Measurements from ENCODE around the gene C1QTNF7.

Gene C1QTNF7

GRCh38 chr4:15427701-15428100 is at the start of gene C1QTNF7:
Gene C1QTNF7 (plus strand): TSS chr4:15428033. CDS start chr4:15435744, 7,711 bp downstream.
- no peak for DNase-seq (ENCODE audit: low read depth in 3 of 3)

GRCh38 chr4:15378062-15378461 is 49.8 kb upstream of the C1QTNF7 start:
- no peak for DNase-seq (ENCODE audit: low read depth in 3 of 3)

- DNase-seq (ENCODE audit: low read depth in 3 of 3): no peak
These were observed 49.3 kb upstream of the C1QTNF7 start for GRCh38 chr4:15378493-15378892.

GRCh38 chr4:15381806-15382338 is 46.0 kb upstream of the C1QTNF7 start:
- no peak for DNase-seq (ENCODE audit: low read depth in 3 of 3)

GRCh38 chr4:15382669-15383273 is 45.1 kb upstream of the C1QTNF7 start:
- DNase-seq (ENCODE audit: low read depth in 3 of 3): no peak

GRCh38 chr4:15385515-15385914 is 42.3 kb upstream of the C1QTNF7 start:
- DNase-seq (ENCODE audit: low read depth in 3 of 3): no peak

- no peak for DNase-seq (ENCODE audit: low read depth in 3 of 3)
These were observed 41.9 kb upstream of the C1QTNF7 start for GRCh38 chr4:15385928-15386327.

GRCh38 chr4:15390494-15390893 is 37.3 kb upstream of the C1QTNF7 start:
- DNase-seq (ENCODE audit: low read depth in 3 of 3): no peak

DNA sequence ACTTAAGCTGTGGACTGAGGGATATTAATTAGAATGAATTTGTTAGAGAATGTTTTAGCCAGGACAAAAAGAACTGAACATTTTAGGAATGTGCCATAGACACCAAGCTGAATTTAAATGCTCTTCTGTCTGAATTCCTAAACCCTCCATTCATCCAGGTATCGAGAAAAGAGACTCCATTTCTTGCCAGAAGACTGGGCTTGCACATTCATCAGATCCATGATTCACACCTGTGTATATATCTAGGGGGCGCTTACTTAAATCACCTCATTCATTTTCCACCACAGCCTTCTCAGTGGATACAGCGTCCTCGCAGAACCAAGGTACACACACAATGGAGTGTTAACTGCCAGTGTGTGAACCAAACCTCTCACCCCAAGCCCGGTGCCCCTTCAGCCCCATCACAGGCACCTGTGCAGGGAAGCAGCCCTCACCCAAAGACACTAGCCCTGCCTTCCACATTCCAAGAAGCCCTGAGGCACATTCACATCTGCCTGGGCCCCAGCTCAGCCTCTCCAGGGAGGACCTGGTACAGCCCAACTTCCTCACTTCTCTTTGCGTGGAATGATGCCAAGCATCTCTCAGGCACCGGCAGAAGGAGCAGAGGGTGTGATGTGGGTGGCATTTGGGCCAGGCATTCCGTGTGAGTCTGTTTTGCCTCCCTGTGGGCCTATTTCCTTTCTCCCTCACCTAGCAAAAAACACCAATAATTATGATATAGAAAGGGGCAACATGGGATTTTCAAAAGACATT is 35.6 kb upstream of the C1QTNF7 start:
- no peak for DNase-seq (ENCODE audit: low read depth in 3 of 3)

DNA sequence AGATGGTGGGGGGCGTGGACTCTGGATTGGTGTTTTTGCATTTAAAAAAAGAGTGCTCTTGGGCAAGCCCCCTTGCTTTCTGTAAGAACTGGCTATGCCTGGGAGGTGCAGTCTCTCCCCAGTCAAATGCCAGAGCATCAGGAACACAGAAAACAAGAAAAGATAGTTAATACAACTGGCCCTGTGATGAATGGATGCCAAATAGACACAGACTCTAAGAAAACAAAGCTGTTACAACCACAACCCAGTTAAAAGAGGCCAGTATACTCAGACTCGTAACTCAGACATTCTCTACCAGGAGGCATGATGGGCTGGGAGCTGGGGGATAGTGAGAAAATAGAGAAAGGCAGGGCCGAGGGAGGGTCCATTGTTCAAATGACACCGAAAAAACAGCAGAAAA is 32.5 kb upstream of the C1QTNF7 start:
- no peak for DNase-seq (ENCODE audit: low read depth in 3 of 3)

DNA sequence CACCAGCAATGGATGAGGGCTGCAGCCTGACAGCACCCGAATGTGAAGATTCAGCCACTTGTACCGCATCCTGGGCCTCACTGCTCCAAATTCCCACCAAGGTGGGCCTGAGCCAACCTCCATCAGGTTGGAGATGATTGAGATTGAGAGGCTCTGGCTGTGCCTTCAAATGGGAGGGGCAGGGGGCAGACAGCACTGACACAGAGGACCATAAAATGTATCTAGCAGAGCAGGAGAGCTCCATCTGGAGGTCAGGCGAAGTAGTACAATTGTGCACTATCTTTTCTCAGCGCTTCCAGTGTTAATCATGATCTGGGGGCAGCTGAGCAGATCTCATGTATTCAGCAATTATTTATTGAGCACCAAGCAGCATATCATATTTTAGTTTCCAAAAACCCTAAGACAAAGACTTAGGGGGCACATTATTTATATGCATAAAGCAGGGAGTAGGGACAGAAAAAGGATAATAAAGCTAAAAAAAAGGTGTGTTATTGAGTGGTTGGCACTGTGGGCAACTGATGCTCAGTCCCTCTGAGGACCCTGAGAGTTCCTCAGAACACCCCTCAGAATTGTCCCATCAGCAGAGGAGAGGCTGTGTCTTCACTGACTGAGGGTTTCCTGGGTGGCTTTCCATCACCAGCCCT is 31.6 kb upstream of the C1QTNF7 start:
- peak; percentile 23 to 51 (median 30) for DNase-seq (ENCODE audit: low read depth in 3 of 3)

DNA sequence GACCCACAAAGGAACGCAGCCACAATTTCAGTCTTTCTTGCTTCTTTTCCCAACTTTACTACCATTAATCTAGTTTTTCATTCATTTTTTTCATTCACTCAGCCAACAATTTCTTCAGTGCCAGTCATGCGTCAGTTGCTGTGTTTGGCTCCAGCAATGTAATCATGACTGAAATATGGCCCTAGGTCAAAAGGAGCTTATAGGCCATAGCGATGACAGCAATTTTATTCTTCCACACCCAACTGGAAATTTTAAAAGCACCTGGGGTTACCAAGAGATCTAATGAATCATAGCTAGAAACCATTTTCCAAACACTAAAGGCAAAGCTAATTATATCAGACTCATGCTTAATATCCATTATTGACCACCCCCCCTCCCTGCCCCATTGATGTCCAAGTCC is 29.8 kb upstream of the C1QTNF7 start:
- no peak for DNase-seq (ENCODE audit: low read depth in 3 of 3)

GRCh38 chr4:15398732-15399131 is 29.1 kb upstream of the C1QTNF7 start:
- no peak for DNase-seq (ENCODE audit: low read depth in 3 of 3)

- DNase-seq (ENCODE audit: low read depth in 3 of 3): no peak
These were observed 27.6 kb upstream of the C1QTNF7 start for GRCh38 chr4:15400226-15400625.

DNA sequence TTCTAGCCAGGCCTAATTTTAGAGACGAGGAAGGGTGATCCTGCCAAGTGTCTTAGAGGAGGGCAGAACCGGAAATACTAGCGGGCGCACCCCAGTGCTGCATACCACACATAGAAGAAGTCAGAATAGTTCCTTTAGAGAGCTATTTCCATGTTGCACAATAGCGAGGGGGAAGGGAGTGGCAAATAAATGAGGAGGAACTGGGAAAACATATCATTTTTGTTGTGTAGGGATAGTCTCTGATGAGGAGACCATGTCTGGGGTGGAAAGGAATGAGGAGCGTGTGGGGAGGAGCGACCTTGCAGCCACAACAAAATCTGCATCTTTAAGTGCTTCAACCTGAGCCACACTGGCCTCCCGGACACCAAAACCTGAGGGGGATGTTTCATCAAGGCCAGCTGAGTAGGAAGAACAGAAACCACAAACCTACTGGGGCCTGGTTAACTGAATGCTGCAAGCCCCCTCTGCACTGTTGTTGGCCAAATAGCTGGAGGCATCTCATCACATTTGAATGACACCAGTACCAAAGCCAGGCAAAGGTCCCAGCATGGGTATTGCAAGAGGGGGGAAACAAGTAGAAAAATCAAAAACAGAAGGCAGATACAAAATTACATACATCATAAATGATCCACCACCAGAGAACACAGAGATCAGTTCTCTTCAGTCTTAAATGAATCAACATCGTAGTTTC is 26.7 kb upstream of the C1QTNF7 start:
- peak in 2 of 3 donors; percentile 12 to 13 for DNase-seq (ENCODE audit: low read depth in 3 of 3)

GRCh38 chr4:15402146-15402545 is 25.7 kb upstream of the C1QTNF7 start:
- no peak for DNase-seq (ENCODE audit: low read depth in 3 of 3)

DNA sequence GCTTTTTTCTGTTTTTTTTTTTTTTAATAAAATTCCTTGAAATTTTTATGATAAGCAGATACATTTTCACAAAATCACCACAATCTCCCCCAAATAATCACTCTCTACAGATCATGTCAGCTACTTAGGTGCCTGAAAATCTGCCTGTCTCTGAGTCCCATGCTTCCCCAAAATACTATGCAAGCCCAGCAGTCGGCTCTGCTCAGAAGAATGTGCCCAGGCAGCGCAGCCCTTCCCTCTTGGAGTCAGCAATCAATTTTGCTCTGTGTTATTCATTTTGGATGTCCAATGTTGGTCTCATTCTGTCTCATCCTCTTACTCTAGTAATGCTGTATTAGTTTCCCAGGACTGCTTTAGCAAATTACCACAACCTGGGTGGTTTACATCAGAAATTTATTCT is 24.9 kb upstream of the C1QTNF7 start:
- no peak for DNase-seq (ENCODE audit: low read depth in 3 of 3)

GRCh38 chr4:15405018-15405417 is 22.8 kb upstream of the C1QTNF7 start:
- DNase-seq (ENCODE audit: low read depth in 3 of 3): no peak

DNA sequence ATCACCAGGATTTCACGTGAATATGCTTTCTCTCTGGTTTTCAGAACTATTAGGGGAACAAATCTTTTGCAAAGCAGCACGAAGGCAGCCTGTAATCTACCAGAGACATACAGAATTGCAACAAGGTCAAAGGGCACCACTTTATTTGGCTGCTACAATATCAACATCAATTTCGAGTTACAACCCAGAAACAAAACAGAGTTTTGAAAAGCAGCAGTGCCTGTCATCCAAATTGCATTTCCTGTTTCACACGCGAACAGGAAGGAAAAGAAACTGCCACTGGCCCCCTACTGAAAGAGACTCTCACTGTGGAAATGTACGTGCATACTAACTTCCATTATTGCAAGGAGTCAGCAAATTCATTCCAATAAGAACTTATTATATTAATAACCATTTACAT is 17.1 kb upstream of the C1QTNF7 start:
- DNase-seq (ENCODE audit: low read depth in 3 of 3): no peak

- no peak for DNase-seq (ENCODE audit: low read depth in 3 of 3)
These were observed 15.4 kb upstream of the C1QTNF7 start for GRCh38 chr4:15412461-15412860.

- DNase-seq (ENCODE audit: low read depth in 3 of 3): no peak
These were observed 14.7 kb upstream of the C1QTNF7 start for GRCh38 chr4:15413010-15413622.

DNA sequence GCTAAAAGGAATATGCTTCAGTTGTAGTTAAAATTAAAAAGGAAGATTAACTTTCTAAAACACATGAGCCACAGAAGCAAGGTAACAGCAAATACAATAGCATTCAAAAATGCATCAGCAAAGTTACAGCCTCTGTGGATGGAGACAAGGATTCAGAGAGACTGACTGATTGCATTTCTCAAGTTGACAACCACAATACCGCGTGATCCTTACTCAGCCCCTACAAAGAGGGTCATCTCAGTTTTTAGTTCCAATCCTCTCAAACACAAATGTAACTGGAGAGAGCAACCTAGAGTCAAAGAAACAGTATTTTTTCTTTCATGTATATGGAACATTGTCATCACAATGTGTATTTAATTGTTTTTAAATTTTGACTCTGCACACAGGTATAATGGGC is 14.2 kb upstream of the C1QTNF7 start:
- no peak for DNase-seq (ENCODE audit: low read depth in 3 of 3)

All from stimulated activated CD4-positive, alpha-beta T cell treated with anti-CD3 and anti-CD28 coated beads, TNF-alpha, amount 100 ng/mL, for 48 hours (primary cell).